GM13977 (cell line): ENCODE data around the gene UBAC2.

Experiments used
- DNase-seq: peaks from one replicate; pipeline ENCODE4 v3.0.0; 2012; ENCODE audit warnings: low spot score
- CTCF ChIP-seq: IDR thresholded peaks from 2 replicates; pipeline ENCODE4 v1.5.1; 2012; ENCODE audit warnings: mild to moderate bottlenecking, control low read depth; ENCODE audit not compliant: insufficient read depth; ENCODE audit errors: extremely low read depth, missing control alignments
- in situ Hi-C: fragments of 300-500 bp; cut with MboI; formaldehyde crosslinking; loops from one replicate; pipeline ENCODE4 v1.12.0; 2022; ENCODE audit warnings: low sequenced_read_pairs, low pct_unique_long_range_greater_than_20kb, mixed read lengths, inconsistent platforms; ENCODE audit not compliant: unreplicated experiment

UBAC2 gene

GRCh38 chr13:99203601-99204579 lies 3.2 kb downstream of the UBAC2 start:
- TF ChIP-seq CTCF = no peak
- in situ Hi-C loops = no loop called here
- no peak for DNase-seq

GRCh38 chr13:99205621-99206220 lies 5.1 kb downstream of the UBAC2 start:
- in situ Hi-C loops = no loop called here
- TF ChIP-seq CTCF = no peak
- no peak for DNase-seq

GRCh38 chr13:99206226-99206625 lies 5.6 kb downstream of the UBAC2 start:
- no peak for DNase-seq
- no peak for TF ChIP-seq CTCF
- in situ Hi-C loops = no loop called here

- no peak for TF ChIP-seq CTCF
- DNase-seq = no peak
- in situ Hi-C loops = no loop called here
Measured at GRCh38 chr13:99206873-99207272, 6.2 kb downstream of the UBAC2 start.

DNA sequence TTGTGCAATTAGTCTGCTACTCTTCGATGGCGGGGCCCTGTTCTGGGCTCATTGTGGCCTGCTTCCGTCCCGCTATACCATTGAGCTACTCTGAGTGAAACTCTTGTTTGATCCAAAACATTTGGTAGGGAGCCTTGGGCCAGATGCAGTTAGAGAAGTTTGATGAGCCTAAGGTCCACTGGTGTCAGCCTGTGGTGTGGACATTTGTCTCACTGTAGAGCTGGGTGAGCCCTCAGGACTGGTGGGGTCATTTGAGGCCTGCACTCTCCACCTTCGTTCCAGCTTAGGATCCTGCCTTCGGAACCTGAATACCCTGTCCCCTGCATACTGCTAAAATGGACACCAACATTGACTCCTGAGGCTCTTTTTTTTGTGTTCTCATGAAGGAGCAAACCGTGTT lies 6.9 kb downstream of the UBAC2 start:
- DNase-seq = no peak
- in situ Hi-C loops = no loop called here
- TF ChIP-seq CTCF = no peak

- in situ Hi-C loops = no loop called here
- TF ChIP-seq CTCF = no peak
- DNase-seq = no peak
Measured at GRCh38 chr13:99208185-99208584, 7.5 kb downstream of the UBAC2 start.
